ENCODE results near the gene PTCD3. TPM values are rescaled to one million over a fixed set of nuclear protein-coding genes. Genes with fewer than 3 reads are reported as not detected.
A peak's percentile ranks its signal among the peaks of the same experiment; 100 is the strongest.

The PTCD3 gene
- total RNA-seq, 2 donors from 2014 or later, result 111 to 142 TPM

GRCh38 chr2:86142436-86143257 lies 36.6 kb downstream of the PTCD3 start:
- peaks cover 16% of the 10 kb centered on the region for H3K4me1 Mint-ChIP-seq
- no peaks in the 10 kb centered on the region for H3K27me3 Mint-ChIP-seq
- H3K36me3 Mint-ChIP-seq (ENCODE audit: low read depth), result peaks cover 3% of the 10 kb centered on the region

GRCh38 chr2:86143307-86143706 lies 37.3 kb downstream of the PTCD3 start:
- DNase-seq (no peak), ATAC-seq (no peak)
- H3K27ac Mint-ChIP-seq, result no peak overlapping the region
- no peak overlapping the region for H3K4me3 Mint-ChIP-seq
- no peaks in the 10 kb centered on the region for H3K27me3 Mint-ChIP-seq
- peaks cover 16% of the 10 kb centered on the region for H3K4me1 Mint-ChIP-seq
- no peaks in the 10 kb centered on the region for H3K9me3 ChIP-seq (ENCODE audit: control insufficient read depth, low read length, poor library complexity, severe bottlenecking)
- H3K36me3 Mint-ChIP-seq (ENCODE audit: low read depth), result peaks cover 3% of the 10 kb centered on the region

More at GRCh38 chr2:86142436-86143257, 36.6 kb downstream of the PTCD3 start:
- no peak for DNase-seq
- Mint-ChIP-seq H3K4me3 (no peak overlapping the region), H3K27ac (no peak overlapping the region)
- H3K9me3 ChIP-seq (ENCODE audit: control insufficient read depth, low read length, poor library complexity, severe bottlenecking), result no peaks in the 10 kb centered on the region
- no peak for ATAC-seq

GRCh38 chr2:86143926-86144685 lies 38.1 kb downstream of the PTCD3 start:
- H3K4me3 Mint-ChIP-seq, result no peak overlapping the region
- no peak for DNase-seq
- peaks cover 12% of the 10 kb centered on the region for H3K4me1 Mint-ChIP-seq
- no peak for ATAC-seq
- H3K36me3 Mint-ChIP-seq (ENCODE audit: low read depth), result peaks cover 3% of the 10 kb centered on the region
- no peak overlapping the region for H3K27ac Mint-ChIP-seq
- no peaks in the 10 kb centered on the region for H3K9me3 ChIP-seq (ENCODE audit: control insufficient read depth, low read length, poor library complexity, severe bottlenecking)
- H3K27me3 Mint-ChIP-seq, result no peaks in the 10 kb centered on the region

GRCh38 chr2:86147793-86148192 lies 41.8 kb downstream of the PTCD3 start:
- ATAC-seq, result no peak
- DNase-seq, result no peak
- Mint-ChIP-seq H3K27ac (peak overlapping the region; percentile 63), H3K27me3 (no peaks in the 10 kb centered on the region), H3K4me1 (peaks cover 8% of the 10 kb centered on the region), H3K36me3 (ENCODE audit: low read depth) (peaks cover 12% of the 10 kb centered on the region), H3K4me3 (no peak overlapping the region)
- no peaks in the 10 kb centered on the region for H3K9me3 ChIP-seq (ENCODE audit: control insufficient read depth, low read length, poor library complexity, severe bottlenecking)

- DNase-seq (no peak), ATAC-seq (no peak)
- no peak overlapping the region for H3K4me3 Mint-ChIP-seq
- H3K4me1 Mint-ChIP-seq, result peaks cover 13% of the 10 kb centered on the region
- H3K27ac Mint-ChIP-seq, result peak overlapping the region; percentile 85
- H3K9me3 ChIP-seq (ENCODE audit: control insufficient read depth, low read length, poor library complexity, severe bottlenecking), result no peaks in the 10 kb centered on the region
- peaks cover 13% of the 10 kb centered on the region for H3K36me3 Mint-ChIP-seq (ENCODE audit: low read depth)
- H3K27me3 Mint-ChIP-seq, result no peaks in the 10 kb centered on the region
These were observed 44.5 kb downstream of the PTCD3 start for GRCh38 chr2:86150502-86150901.

- Mint-ChIP-seq H3K27ac (peak overlapping the region; percentile 71), H3K27me3 (no peaks in the 10 kb centered on the region), H3K4me3 (no peak overlapping the region), H3K36me3 (ENCODE audit: low read depth) (peaks cover 4% of the 10 kb centered on the region), H3K4me1 (peaks cover 7% of the 10 kb centered on the region)
- H3K9me3 ChIP-seq (ENCODE audit: control insufficient read depth, low read length, poor library complexity, severe bottlenecking), result no peaks in the 10 kb centered on the region
- DNase-seq, result no peak
- no peak for ATAC-seq
These were observed 51.0 kb downstream of the PTCD3 start for GRCh38 chr2:86157009-86157556.

- DNase-seq (no peak), ATAC-seq (no peak)
- peaks cover 2% of the 10 kb centered on the region for H3K4me1 Mint-ChIP-seq
- H3K36me3 Mint-ChIP-seq (ENCODE audit: low read depth), result no peaks in the 10 kb centered on the region
- peak overlapping the region; percentile 71 for H3K27ac Mint-ChIP-seq
- no peaks in the 10 kb centered on the region for H3K27me3 Mint-ChIP-seq
- H3K9me3 ChIP-seq (ENCODE audit: control insufficient read depth, low read length, poor library complexity, severe bottlenecking), result no peaks in the 10 kb centered on the region
- H3K4me3 Mint-ChIP-seq, result no peak overlapping the region
These were observed 52.3 kb downstream of the PTCD3 start for GRCh38 chr2:86158286-86158685.

- Mint-ChIP-seq H3K4me3 (no peak overlapping the region), H3K27ac (peak overlapping the region; percentile 37), H3K4me1 (no peaks in the 10 kb centered on the region), H3K36me3 (ENCODE audit: low read depth) (no peaks in the 10 kb centered on the region), H3K27me3 (no peaks in the 10 kb centered on the region)
- ATAC-seq (no peak), DNase-seq (no peak)
- H3K9me3 ChIP-seq (ENCODE audit: control insufficient read depth, low read length, poor library complexity, severe bottlenecking), result no peaks in the 10 kb centered on the region
These were observed 54.3 kb downstream of the PTCD3 start for GRCh38 chr2:86160156-86160952.

- no peaks in the 10 kb centered on the region for H3K9me3 ChIP-seq (ENCODE audit: control insufficient read depth, low read length, poor library complexity, severe bottlenecking)
- Mint-ChIP-seq H3K27me3 (no peaks in the 10 kb centered on the region), H3K4me3 (no peak overlapping the region), H3K36me3 (ENCODE audit: low read depth) (peaks cover 15% of the 10 kb centered on the region), H3K4me1 (peaks cover 22% of the 10 kb centered on the region), H3K27ac (no peak overlapping the region)
- ATAC-seq, result peak; percentile 62
- no peak for DNase-seq
These were observed 64.4 kb downstream of the PTCD3 start for GRCh38 chr2:86170449-86170848.

- H3K27ac Mint-ChIP-seq, result no peak overlapping the region
- no peak overlapping the region for H3K4me3 Mint-ChIP-seq
- H3K9me3 ChIP-seq (ENCODE audit: control insufficient read depth, low read length, poor library complexity, severe bottlenecking), result no peaks in the 10 kb centered on the region
- H3K27me3 Mint-ChIP-seq, result no peaks in the 10 kb centered on the region
- peaks cover 28% of the 10 kb centered on the region for H3K4me1 Mint-ChIP-seq
- H3K36me3 Mint-ChIP-seq (ENCODE audit: low read depth), result peaks cover 17% of the 10 kb centered on the region
- DNase-seq (no peak), ATAC-seq (no peak)
These were observed 65.3 kb downstream of the PTCD3 start for GRCh38 chr2:86171295-86171694.

GRCh38 chr2:86172610-86173009 lies 66.6 kb downstream of the PTCD3 start:
- Mint-ChIP-seq H3K27ac (peak overlapping the region; percentile 37), H3K36me3 (ENCODE audit: low read depth) (peaks cover 17% of the 10 kb centered on the region), H3K27me3 (no peaks in the 10 kb centered on the region), H3K4me3 (no peak overlapping the region), H3K4me1 (peaks cover 31% of the 10 kb centered on the region)
- DNase-seq (no peak), ATAC-seq (no peak)
- H3K9me3 ChIP-seq (ENCODE audit: control insufficient read depth, low read length, poor library complexity, severe bottlenecking), result no peaks in the 10 kb centered on the region

- ATAC-seq, result no peak
- peak overlapping the region; percentile 49 for H3K27ac Mint-ChIP-seq
- no peak overlapping the region for H3K4me3 Mint-ChIP-seq
- no peaks in the 10 kb centered on the region for H3K27me3 Mint-ChIP-seq
- no peaks in the 10 kb centered on the region for H3K9me3 ChIP-seq (ENCODE audit: control insufficient read depth, low read length, poor library complexity, severe bottlenecking)
- H3K36me3 Mint-ChIP-seq (ENCODE audit: low read depth), result peaks cover 12% of the 10 kb centered on the region
- peaks cover 26% of the 10 kb centered on the region for H3K4me1 Mint-ChIP-seq
- no peak for DNase-seq
These were observed 68.4 kb downstream of the PTCD3 start for GRCh38 chr2:86174445-86174844.

- Mint-ChIP-seq H3K27me3 (no peaks in the 10 kb centered on the region), H3K4me1 (peaks cover 21% of the 10 kb centered on the region), H3K27ac (peak overlapping the region; percentile 49), H3K36me3 (ENCODE audit: low read depth) (peaks cover 14% of the 10 kb centered on the region), H3K4me3 (no peak overlapping the region)
- ATAC-seq (no peak), DNase-seq (no peak)
- no peaks in the 10 kb centered on the region for H3K9me3 ChIP-seq (ENCODE audit: control insufficient read depth, low read length, poor library complexity, severe bottlenecking)
These were observed 69.8 kb downstream of the PTCD3 start for GRCh38 chr2:86175828-86176227.
